Kidney glomerular epithelial cell (primary cell): ENCODE data around the gene FCHSD2.
"Not testable (repeated sequence)": the region's sequence is repeated elsewhere in the genome, so short reads cannot be mapped to it uniquely, and the experiment has no call there.

Experiments used
- DNase-seq: peaks from one replicate; lab custom pipeline; 2025; lab: John Stamatoyannopoulos, UW

FCHSD2 gene

DNA sequence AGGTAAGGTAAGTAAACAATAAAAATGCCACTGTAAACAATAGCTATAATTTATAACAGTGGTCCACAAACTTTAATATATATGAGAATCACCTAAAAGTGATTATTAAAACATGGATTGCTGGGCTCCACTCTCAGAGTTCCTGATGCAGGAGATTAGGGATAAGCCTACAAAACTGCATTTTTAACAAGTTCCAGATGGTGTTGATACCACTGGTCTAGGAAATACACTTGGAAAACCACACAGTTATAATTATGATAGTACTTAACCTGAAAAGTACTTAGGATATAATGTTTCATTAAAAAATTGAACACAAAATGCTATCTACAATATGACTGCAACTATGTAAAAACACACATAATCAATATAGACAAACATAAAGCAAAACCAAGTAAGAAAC, 20.4 kb downstream of the FCHSD2 start:
- no peak for DNase-seq

DNA sequence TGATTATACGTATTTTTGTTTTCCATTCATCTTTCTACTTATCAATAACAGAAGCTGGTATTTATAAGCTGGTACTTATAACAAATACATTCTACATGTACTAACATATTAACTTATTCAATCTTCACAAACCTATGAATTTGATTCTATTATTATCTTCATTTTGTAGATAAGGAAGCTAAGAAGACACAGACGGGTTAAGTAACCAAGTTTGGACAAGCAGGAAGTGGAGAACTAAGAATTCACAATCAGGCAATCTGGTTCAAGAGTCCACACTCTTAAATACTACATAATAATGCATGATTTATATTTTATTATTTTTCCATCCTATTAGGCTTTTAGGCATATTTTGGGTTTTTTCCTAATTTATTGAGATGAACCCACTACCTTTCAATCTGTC, 25.0 kb downstream of the FCHSD2 start:
- DNase-seq, result no peak

DNA sequence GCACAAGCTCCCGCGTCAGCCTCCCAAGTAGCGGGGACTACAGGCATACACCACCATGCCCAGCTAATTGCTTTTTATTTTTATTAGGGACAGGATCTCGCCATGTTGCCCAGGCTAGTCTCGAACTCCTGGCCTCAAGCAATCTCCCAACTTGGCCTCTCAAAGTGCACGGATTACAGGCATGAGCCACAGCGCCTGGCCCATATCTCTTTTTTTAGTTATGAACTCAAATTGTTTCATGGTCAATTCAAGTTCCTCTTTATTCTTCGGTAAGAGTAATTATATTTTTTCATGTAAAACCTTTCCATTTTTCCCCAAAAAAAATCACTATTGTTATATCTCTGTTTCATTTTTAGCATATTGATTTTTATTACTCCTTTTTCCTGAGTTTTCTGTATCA, 25.5 kb downstream of the FCHSD2 start:
- DNase-seq, result no peak

DNA sequence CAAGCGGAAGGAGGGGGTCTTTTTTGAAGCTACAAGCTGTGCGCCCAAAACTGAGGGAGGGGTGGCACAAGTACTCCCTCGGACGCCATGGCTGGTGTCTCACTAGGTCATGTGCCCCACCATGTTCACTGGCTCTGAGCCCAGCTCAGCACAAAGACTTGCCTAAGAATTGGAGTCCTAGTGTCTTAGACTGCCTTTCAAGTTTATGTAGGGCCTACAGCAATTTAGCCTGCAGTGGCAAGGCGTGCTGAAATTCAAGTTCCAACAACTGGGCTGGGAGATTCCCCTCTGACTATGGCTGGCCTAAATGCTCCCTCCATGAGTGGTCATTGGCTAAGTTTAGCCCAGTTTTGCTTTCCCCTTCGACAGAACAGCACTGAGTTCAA, 27.3 kb downstream of the FCHSD2 start:
- no peak for DNase-seq

DNA sequence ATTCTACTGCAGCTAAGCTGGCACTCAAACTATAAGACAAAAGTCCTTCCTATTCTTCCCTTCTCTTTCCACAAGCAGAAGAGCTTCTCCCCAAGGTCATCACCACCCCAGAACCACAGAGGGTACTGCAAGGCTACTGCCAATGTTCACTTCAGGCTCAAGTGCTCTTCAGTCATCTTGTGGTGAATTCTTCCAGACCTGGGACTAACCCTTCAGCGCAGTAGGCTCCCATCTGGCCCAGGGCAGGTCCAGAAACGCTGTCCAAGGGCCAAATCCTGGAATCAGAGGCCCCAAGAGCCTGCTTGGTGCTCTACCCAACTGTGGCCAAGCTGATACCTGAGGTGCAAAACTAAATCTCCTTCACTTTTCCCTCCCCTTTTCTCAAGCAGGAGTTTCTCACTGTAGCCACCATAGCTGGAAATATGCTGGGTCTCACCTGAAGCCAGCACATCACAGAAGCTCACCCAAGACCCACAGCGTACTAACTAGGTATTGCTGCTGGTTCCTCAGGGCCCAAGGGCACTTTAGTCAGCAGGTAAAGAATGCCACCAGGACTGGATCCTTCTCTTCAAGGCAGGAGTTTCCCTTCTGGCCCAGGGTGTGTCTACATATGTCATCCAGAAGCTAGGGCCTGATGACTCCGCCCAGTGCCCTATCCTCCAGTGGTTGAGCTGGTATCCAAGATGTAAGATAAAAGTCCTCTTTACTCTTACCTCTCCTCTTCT, 27.8 kb downstream of the FCHSD2 start:
- no peak for DNase-seq

DNA sequence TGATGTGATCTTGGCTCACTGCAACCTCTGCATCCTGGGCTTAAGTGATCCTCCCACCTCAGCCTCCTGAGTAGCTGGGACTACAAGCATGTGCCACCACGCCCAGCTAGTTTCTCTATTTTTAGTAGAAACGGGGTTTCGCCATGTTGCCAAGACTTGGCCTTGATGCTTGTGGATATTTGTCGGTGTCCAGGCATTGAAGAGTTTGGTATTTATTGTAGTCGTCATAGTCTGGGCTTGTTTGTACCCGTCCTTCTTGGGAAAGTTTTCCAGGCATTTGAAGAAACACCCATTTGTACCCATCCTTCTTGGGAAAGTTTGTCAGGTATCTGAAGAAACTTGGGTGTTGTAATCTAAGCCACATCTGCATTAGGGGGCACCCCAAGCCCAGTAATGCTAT, 28.7 kb downstream of the FCHSD2 start:
- no peak for DNase-seq

DNA sequence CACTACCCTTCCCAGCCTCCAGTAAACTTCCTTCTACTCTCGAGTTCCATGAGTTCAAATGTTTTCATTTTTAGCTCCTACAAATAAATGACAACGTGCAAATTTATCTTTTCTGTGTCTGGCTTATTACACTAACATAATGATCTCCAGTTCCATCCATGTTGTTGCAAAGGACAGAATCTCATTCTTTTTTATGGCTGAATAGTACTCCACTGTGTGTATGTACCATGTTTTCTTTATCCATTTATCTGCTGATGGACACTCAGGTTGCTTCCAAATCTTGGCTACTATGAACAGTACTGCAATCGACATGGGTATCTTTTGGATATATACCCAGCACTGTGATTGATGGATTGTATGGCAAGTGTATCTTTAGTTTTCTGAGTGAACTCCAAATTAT, 34.5 kb downstream of the FCHSD2 start:
- DNase-seq, result no peak

DNA sequence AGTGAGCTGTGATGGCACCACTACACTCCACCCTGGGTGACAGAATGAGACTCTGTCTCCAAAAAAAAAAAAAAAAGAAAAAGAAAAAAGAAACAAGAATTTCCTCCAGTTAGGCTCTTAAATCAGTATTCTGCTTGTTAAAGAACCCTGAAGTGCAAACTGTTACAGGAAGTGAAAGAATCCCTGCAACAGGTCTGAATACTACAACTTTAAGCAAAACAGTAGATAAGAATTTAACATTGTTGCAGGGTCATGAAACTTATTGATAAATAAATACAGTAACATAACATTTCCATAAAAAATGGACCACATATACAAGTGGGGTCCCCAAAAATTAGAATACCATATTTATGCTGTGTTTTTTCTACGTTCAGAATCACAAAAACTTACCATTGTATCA, 35.8 kb downstream of the FCHSD2 start:
- DNase-seq, result no peak

DNA sequence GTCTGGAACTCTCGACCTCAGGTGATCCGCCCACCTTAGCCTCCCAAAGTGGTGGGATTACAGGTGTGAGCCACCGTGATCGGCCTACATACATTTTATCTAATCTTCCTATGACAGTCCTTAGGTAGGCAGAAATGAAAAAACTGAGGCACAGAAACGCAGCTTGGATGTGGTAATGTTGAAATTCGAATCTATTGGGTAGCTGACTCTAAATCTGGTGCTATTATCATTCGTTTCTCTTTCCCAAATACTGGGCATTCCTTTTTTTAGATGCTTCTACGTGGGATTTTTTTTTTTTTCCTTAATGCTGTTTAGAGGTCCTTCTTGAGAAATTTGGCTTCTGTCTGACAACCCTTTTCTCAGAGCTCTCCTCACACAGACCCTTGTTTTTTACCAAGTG, 41.5 kb downstream of the FCHSD2 start:
- DNase-seq, result no peak

DNA sequence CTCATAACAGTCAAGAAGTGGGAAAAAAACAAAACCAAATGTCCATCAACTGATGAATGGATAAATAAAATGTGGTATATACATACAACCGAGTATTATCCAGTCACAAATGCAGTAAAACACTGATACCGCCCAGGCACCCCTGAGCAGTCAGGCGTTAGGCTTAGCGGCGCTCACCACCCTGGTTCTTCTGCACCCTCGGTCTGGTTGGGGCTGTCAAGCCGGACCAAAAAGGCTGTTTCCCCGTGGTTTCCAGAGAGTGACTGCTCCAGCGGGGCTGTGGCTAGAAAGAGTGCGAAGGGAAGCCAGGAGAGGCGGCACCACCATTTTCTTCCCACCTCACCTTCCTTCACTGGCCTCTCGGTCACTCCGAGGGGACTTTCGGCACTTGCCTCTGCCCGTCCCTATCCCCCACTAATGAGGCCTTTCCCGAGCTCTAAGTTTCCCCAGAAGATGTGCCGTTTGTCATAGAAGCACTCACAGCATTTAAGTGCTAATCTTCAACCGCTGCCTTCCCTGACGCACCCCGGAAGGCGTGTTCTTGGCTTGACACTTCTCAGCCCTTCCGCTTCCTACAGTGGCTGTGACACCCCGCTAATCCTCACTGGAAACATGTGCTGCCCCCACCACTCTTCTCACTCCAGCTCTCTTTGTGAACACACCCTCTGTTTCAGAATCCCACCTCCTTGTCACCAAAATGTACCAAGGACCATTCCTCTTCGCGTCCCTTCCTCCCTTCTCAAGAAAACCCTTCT, 42.4 kb downstream of the FCHSD2 start:
- DNase-seq, result no peak

DNA sequence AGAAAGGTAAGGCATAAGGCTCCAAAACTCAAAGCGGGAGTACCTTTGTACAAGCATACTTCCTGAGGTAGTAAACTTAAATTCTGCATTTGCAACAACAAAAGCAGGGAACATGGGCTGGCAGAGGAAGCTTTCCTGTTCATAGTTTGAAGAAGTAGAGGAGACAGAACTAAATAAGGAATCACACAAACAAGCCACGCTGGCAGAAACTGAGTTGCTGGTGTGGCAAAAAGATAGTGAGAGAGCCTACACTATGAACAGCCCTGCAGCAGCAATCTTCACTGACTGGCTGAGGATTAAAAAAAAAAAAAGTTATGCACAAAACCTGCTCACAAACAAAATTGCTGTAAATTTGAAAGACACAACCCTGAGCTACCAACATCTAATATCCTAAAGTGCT, 46.5 kb downstream of the FCHSD2 start:
- no peak for DNase-seq

DNA sequence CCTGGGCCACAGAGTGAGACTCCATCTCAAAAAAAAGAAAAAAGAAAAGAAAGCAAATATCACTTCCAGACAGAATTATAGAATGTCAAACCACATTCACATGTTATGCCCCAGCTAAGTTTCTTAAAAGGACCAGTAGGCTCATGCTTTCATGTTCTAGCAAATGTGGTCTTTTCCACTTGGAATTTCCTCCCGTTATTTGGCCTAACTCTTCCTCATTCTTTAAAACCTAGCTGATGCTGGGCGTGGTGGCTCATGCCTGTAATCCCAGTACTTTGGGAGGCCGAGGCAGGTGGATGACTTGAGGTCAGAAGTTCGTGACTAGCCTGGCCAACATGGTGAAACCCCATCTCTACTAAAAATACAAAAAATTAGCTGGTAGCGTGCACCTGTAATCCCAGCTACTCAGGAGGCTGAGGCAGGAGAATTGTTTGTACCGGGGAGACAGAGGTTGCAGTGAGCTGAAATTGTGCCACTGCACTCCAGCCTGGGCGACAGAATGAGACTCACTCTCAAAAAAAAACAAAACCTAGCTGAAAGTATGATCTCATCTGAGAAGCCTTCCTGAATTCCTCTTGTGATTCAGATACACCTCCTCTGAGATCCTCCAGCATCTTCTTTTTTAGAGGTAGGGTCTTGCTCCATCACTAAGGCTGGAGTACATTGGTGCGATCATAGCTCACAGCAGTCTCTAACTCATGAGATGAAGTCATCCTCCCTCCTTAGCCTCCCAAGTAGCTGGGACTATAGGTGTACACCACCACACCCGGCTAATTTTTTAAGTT, 50.4 kb downstream of the FCHSD2 start:
- peak; percentile 2 for DNase-seq

DNA sequence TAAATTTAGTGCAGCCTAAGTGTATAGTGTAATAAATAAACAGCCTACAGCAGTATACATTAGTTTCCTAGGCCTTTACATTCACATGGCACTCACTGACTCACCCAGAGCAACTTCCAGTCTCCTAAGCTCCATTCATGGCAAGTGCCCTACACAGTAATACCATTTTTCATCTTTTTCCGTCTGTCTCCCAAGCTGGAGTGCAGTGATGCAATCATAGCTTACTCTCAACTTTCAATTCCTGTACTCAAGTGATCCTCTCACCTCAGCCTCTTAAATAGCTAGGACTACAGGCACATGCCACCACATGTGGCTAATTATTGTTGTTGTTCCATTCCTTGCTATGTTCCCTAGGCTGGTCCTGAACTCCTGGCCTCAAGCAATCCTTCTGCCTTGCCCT, 54.4 kb downstream of the FCHSD2 start:
- no peak for DNase-seq

DNA sequence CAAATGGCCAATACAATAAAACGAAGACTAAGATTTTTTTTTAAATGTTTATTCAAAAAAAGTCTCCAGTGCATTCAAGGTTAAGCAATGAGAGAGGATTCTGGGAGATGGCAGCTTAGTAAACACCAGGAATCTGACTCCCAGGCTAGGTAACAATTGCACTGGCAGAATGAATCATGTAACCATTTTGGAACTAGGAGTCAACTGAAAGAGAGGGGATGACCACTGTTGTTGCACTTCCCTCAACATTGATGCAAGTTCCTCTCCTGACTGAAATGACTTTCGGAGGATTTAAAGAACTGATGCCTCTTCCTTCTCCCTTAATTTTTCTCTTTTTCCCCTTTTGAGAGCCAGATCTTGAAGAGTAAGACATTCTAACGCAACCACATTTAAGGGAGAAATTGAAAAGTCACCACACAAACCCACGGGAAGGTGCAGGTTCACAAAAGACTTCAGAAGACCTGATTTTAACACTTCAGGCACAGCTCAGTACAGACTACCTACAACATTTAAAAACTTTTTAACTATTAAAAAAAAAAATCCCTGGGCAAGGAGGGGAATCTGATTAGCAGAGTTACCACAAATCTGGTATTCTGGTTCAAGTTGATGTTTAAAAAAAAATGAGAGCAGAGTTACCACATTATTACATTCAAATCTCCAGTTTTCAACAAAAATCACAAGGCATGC, 56.8 kb downstream of the FCHSD2 start:
- peak; percentile 7 for DNase-seq

DNA sequence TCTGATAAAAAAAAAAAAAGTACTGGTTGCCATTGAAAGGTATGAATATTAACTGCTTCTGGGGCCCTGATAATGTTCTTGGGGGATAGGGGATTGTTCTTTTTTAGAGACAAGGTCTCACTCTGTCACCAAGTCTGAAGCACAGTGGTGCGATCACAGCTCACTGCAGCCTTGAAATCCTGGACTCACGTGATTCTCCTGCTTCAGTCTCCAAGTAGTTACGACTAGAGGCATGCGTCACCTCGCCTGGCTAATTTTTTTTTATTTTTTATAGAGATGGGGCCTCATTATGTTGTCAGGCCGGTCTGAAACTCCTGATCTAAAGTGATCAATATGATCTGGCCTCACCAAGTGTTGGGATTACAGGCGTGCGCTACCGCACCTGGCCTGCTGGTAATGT, 63.5 kb downstream of the FCHSD2 start:
- no peak for DNase-seq

DNA sequence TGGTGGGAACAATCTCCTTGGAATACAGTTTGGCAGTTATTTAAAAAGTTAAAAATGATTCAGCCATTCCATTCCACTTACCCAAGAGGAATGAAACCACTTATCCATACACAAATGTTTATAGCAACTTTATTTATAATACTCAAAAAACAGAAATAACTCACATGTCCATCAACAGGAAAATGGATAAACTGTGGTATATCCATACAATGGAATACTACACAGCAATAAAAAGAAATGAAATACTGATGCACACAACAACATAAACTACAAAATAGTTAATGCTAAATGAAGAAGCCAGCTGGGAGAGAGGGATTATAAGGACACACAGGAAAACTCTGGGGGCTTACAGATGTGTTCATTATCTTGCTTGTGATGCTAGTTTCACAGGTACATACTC, 64.7 kb downstream of the FCHSD2 start:
- DNase-seq, result no peak

DNA sequence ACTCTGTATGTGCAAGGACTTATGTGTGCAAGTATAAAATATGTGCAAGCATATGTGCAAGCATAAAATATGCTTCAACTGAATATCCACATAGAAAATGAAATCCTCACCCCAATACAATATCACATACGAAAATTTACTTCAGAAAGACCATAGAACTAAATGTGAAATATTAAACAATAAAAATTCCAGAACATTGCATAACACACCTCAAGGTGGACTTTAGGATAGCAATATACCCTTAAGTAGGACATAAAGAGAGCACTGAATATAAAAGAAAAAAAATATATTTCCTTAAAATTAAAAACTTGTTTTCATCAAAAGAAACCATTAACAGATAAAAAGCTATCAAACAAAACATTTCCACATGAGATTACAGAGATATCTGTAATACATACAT, 67.8 kb downstream of the FCHSD2 start:
- no peak for DNase-seq

DNA sequence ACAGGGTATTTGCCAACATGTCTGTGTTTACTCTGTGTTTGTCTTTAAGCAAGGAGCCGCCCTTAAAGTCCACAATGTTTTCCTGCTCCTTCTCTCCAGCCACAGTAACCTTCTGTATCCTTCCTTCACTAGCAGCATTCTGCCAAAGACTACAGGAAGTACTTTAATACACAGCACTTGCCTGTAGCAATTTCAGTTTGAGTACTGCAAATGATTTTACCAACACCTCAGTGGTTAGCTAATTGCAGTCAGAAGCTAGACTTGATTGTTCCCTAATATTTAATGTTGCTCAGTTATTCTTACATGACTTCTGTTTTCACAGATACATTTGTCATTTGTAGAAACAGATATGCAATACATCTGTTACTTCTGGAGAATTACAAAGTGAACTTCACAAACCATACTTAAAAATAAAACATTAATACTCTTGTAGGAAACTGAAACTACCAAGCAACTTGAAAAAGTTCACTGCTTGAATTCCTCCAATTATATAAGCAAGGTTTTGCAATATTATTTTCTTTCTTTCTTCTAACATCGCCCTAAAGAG, 69.1 kb downstream of the FCHSD2 start:
- no peak for DNase-seq

DNA sequence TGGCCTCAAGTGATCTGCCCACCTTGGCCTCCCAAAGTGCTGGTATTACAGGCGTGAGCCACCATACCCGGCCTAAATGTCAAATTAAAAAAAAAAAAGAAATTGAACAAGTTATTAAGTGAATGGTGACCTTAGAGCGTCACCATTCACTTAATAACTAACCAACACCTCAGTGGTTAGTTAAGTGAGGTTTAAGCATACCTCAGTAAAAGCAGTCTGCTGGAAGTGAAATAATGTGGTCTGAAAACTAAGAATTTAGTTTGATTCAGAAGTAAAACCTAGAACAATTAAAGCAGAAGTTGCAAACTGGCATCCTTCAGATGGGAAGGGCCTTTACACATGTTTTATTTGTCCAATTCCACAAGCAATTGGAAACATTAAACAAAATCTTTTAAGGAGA, 71.5 kb downstream of the FCHSD2 start:
- no peak for DNase-seq

DNA sequence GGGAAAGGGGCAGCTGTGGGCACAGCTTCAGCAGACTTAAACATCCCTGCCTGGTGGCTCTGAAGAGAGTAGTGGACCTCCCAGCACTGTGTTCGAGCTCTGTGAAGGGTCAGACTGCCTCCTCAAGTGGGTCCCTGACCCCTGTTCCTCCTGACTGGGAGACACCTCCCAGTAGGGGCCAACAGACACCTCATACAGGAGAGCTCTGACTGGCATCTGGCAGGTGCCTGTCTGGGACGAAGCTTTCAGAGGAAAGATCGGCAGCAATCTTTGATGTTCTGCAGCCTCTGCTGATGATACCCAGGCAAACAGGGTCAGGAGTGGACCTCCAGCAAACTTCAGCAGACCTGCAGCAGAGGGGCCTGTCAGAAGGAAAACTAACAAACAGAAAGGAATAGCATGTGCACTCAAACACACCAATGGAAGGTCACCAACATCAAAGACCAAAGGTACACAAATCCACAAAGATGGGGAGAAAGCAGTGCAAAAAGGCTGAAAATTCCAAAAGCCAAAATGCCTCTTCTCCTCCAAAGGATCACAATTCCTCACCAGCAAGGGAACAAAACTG, 80.2 kb downstream of the FCHSD2 start:
- DNase-seq, result not testable (repeated sequence)

DNA sequence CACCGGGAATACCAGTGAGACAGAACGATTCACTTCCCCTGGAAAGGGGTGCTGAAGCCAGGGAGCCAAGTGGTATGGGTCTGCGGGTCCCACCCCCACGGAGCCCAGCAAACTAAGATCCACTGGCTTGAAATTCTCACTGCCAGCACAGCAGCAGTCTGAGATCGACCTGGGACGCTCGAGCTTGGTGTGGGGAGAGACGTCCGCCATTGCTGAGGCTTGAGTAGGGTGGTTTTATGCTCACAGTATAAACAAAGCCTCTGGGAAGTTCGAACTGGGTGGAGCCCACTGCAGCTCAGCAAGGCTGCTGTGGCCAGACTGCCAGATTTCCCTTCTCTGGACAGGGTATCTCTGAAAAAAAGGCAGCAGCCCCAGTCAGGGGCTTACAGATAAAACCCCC, 80.7 kb downstream of the FCHSD2 start:
- DNase-seq, result not testable (repeated sequence)

DNA sequence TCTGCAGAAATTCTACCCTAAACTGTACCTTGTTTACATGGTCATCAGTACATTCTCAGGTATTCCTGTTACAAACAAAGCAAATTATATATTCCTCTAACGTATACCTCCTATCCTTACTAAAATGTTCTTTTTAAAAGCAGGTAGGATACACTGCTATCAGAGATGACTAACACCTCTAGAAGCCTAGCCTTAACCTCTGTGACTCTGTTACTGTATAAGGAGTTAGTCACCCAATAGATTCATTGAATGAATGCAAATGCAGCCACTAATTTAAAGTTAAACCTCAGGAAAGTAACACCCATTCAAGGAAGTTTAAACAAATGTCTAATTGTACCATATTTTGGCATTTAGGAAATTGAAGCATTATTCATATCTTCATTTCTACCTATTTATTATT, 82.2 kb downstream of the FCHSD2 start:
- DNase-seq, result no peak
